ENCODE results near the gene KIF18A. TPM values are rescaled to one million over a fixed set of nuclear protein-coding genes. Genes with fewer than 3 reads are reported as not detected.
A peak's percentile ranks its signal among the peaks of the same experiment; 100 is the strongest.
"Not testable (repeated sequence)": the region's sequence is repeated elsewhere in the genome, so short reads cannot be mapped to it uniquely, and the experiment has no call there.

KIF18A gene
- polyA plus RNA-seq (ENCODE audit: insufficient read length) = 3.2 TPM

DNA sequence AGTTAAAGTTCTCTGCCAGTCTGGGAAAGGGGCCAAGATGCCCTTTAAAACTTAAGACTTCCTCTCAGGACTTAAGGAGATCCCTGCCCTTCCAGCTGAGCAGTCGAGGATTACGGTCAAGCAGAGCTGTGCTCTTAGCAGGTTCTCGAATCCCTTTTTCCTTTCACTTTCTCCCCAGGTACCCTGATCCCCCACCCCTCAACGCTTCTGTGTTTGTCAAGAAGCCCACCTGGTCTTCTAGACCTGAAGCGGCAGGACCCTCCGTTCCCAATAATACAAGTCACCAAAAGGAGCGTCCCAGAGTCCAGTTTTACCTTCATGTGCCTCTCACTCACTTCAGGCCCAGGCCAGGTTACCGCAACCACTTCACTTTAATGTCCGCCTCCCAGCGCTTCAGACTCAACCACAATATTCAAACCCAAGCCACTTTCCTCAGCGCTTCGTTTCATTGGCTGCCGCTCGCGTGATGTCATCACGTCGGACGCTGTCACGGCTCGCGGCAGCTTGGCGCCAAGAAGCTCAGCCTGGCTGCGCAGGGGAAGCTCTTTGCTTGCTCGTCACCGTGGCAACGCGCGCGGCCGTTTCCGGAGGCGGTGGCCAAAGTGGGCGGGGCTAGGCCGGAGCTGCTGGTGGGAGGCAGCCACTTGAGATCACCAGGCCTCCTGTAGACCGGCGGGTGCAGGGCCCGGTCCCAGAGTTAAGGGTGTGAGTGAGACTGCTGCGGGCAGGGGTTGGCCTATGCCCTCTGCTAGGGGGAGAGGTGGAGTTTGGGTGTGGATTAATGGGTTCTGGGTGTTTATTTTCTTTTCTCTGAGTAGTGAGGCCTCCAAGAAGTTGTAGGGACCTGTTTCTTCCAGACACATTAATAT, at the start of gene KIF18A, which contains the start of gene METTL15:
Gene KIF18A, minus strand, starts transcription at position 407 of the 869 bp plus-strand sequence. CDS start 10,209 bp downstream, outside the sequence.
Gene METTL15, plus strand, starts transcription at position 639 of the 869 bp plus-strand sequence. CDS start 4,947 bp downstream, outside the sequence.
- peak; percentile 100 for DNase-seq

DNA sequence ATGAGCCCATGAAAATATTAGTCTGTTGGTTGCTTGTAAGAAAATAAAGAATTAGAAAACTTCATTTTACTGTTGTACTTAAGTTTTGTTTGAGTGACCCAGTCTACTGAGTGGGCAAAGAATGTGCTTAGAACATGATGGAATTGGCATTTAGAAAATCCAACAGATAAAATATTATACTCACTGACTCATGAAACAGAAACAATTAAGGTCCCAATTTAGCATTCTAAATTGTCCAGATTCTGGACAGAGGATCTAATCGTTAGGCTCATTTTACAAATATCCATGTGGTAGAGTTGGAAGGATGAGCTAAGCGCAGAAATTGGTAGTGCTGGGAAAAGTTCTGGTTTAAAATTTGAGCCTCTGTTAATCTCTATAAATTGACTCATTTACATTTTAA, 45.6 kb upstream of the KIF18A start:
- DNase-seq = no peak

DNA sequence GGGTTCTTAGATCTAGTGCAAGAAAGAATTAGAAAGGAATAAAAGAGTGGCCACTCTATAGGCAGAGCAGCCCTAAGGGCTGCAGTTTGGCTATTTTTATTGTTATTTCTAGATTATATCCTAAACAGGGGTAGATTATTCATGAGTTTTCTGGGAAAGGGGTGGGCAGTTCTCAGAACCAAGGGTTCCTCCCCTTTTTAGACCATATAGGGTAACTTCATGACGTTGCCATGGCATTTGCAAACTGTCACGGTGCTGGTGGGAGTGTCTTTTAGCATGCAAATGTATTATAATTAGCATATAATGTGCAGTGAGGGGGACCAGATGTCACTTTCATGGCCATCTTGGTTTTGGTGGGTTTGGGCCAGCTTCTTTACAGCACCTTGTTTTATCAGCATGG, 44.8 kb upstream of the KIF18A start:
- no peak for DNase-seq

DNA sequence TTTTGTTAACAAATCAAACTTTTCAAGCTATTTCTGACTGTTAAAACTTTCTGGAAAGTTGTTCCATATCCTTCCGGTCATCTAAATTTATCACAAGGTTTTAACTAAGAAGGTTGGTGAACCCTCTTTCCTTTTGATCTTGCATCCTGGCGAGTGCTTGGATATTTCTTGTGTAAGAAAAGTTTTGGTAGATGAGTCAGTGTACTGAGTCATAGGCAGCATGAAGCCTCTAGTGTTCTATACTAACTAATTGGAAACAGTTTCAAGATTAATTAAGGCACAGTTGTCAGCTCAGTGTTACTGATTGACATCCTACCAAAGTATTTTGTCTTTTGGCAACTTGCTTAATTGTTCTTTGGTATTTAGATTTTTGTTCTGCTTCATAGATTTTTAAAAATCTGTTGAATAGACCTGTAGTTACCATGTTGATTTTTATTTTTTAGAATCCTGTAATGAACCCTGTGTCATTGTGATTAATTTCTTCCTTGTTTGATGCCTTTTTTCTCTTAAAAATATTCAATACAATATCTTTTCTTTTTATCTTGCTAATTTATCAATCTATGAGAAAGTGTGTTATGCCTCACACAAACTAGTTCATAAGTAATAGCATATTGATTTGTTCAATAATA, 38.3 kb upstream of the KIF18A start:
- no peak for DNase-seq

DNA sequence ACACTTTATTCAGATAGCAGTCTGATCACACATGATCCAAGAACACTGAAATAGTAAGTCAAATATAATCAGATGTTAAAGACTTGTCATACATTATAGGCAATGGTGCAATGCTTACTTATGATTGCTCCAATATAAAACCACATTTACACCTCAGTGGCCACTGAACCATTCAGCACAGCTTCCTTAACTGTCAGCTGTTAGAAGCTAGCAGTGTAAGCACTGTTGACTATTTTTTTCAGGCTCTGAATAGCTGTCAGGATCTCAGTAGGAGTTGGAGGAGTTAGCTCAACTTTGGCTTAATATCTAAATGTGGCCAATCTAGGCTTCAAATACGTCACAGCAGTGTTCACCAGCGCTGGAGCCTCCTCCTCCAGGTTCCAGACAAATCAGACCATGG, 36.9 kb upstream of the KIF18A start:
- no peak for DNase-seq

DNA sequence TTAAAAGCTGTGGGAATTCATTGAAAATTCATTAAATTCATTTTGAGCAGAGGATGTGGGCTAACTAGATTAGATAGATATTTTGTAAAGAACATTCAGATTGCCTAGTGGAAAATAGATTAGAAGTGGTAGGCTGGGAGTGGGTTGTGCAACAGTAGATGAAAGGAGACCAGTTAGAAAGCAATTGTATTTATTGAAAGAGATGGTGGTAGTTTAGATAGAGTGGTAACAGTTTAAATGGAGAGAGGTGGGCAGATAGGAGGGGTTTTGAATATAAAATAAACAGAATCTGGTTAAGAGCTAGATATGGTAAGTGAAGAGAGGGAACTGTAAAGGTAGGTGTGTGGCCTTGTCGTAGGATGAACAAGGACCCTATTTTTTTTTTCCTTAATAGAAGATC, 34.8 kb upstream of the KIF18A start:
- no peak for DNase-seq

DNA sequence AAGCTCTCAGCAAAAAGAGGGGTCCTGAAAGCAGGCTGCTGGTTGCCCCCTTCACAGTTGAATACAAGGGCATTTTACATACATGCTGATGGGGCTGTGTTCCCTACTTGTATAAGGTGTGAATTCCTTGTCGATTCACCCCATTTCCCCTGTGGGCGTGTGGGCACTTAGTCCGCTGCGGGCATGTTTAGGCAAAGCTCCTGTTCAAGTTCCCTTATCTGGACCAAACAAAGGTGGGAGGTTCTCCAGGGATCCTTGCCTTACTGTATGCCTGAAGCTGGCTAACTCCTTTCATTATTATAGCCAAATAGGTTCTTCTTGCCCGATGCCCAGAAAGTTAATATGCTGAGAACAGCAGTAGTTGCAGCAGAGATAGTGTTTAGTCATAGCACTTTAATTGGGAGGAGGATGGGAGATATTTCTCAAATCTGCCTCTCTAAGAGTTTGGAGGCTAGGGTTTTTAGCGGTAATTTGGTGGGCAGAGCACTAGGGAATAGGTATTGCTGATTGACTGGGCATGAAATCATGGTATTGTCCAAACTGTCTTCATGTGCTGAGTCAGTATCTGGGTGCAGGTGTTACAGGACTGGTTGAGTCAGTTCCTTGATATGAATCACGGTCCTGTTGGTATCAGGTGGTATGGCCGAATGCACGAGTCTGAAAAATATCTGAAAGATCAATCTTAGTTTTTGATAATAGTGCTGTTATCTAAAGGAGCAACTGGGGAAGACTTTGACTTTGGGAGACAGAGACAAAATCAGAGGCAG, 32.9 kb upstream of the KIF18A start:
- no peak for DNase-seq

DNA sequence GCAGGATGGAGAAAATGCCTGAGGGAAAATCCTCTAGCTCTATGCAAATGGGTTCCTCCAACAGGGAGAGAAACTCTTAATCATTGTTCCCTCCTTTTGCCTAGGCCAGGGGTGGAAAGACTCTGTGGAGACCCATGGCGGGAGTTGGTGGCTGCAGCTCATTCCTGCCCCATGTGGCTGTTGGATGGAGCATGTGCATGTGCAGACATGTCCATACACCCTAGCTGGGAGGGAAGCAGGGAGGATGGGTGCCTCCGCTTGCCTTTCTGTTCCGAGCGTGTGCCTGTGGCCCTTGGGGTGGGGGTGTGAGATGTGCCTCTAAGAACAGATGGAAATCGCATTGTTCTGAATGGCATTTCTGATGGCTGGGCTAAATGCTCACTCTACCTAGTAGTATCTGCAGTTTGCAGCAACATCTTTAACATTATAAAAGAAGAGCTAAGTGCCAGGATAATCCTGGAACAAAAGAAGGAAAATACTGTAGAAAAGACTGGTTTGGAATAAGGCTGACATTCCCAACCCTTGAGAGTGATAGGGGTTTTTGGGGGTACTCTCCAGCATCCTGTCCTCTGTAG, 32.0 kb upstream of the KIF18A start:
- no peak for DNase-seq

DNA sequence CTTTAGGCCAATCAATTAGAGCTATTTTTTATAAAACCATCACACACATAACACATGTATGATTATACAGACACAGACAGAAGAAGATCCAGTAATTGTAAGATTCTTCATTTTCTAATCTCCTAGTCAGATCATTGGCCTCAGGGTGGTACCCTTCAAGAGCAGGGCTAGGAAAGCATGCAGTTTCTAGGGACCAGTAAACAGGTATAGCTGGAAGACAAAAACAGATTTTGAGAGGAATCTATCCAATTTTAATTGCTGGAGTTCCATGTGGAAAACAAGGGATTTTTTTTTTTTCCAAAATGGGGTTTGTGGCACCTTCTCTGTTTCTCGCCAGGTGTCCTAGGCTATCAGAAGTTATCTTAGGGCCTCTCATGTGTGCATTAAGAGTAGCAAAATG, 29.9 kb upstream of the KIF18A start:
- no peak for DNase-seq

DNA sequence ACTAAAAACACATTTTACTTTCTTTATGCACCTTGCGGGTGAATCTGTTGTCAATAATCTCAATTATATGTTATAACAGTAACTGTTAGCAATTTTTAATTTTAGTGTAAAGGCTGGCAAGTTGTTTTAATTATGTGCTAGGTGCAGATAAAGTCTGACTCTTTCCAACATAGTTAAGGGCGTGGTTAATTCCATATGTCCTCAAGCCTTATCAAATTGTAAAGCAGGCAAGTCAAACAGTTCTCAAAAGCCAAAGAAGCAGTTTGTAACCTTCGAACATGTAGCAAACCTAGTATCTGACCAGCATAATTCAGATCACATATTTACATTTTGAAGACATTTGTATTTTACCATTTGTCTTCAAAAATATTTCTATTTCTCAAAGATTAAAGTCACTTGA, 29.4 kb upstream of the KIF18A start:
- DNase-seq = no peak

DNA sequence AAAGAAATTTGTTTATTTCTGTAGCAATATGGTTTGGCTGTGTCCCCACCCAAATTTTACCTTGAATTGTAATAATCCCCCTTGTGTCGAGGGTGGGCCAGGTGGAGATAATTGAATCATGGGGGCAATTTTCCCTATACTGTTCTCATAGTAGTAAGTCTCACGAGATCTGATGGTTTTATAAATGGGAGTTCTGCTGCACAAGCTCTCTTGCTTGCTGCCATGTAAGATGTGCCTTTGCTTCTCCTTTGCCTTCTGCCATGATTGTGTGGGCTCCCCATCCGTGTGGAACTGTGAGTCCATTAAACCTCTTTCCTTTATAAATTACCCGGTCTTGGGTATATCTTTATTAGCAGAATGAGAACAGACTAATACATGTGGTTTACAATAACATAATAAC, 28.2 kb upstream of the KIF18A start:
- DNase-seq = not testable (repeated sequence)

DNA sequence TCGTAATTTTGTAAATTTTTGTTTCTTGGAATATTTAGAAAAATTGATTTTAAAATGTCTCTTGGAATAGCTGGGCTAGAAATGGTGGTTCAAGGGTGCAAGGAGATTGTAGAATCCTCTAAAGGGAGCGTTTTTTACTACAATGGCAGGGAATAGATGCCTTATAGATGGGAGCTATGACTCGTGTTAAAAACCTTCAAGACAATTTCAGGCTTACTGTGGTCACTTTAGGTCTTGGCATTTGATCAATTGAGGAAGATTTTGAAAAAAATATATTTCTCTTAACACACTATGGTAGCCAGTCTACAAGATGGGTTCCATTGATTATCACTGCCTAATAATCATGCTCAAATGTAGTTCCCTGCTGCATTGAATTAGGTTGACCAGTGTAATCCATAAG, 25.2 kb upstream of the KIF18A start:
- DNase-seq = no peak

DNA sequence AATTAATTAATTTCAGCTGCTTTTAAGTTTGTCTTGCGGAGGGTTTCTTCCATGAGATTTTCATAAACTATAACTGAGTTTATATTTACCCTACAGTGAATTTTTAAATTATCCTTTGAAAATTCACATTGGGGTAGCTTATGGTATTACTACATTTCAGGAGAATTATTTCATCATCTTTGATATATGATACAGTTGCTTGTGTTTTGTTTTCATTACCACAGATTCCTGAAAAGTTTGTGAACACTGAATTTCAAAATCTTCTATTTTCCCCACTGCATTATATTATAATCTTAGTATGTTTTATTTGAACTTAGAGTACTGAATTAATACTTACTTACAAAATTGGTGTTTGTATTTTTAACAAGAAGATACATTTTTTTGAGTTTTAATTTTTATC, 24.6 kb upstream of the KIF18A start:
- no peak for DNase-seq

DNA sequence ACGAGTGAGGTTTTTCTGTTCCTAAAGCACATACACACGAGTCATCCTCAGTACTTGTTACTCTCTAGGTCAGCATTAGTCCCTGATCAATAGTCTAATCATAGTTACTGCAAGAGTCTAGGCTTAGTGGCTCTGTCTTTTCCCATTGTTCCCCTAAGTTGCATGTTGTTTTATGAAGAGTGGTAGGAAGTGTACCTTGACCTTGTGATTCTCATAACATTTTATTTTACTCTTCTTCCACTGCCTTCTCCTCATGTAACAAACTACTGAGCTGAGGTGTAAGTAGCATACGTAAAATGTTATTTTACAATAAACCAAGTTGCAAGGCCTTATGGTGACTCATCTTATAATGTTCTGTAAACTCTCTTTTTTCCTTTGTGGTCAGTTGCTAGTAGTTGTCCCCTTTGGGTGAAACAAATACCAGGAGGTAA, 15.2 kb upstream of the KIF18A start:
- no peak for DNase-seq

DNA sequence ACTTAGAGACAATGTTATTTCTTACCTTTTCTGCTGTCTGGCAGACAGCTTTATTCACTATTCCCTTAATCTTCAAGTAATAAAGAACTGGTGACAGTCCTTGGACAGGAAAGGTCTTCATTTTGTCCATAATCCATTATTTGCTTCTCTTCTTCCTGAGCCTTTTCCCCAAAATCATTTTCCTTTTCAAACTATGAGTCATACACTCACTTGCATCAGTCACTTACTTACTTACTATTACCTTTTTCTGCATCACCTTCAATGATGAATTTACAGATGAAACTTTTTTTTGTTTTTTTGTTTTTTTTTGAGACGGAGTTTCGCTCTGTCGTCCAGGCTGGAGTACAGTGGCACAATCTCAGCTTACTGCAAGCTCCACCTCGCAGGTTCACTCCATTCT, 9.8 kb upstream of the KIF18A start:
- no peak for DNase-seq

DNA sequence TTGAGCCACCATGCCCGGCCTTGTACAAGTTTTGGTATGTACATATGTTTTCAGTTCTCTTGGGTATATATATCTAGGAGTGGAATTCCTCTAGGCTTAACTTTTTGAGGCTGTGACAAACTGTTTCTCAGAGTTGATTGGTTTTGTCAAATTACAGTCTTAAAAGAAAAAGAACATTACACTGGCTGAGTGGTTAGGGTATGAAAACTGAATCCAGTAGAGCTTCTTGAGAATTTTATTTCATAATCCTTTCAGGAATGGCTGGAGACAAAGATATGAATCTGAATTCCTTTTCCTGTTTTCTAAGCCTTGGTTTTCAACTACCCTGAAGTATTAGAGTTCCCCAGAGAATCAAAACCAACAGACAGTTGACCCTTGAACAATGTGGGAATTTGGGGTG, 6.8 kb upstream of the KIF18A start:
- DNase-seq = no peak

DNA sequence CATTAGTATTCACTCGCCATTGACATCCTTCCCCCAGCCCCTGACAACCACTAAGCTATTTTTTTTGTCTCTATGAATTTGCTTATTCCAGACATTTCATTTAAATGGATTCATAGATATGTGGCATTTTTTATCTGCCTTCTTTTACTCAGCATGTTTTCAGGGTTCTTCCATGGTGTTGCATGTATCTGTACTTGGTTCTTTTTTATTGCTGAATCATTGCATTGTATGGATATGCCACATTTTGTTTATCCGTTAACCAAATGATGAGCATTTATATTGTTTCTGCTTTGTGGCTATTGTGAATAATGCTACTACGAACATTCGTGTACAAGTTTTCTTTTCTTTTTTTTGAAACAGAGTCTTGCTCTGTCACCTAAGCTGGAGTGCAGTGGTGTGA, 6.2 kb upstream of the KIF18A start:
- no peak for DNase-seq

DNA sequence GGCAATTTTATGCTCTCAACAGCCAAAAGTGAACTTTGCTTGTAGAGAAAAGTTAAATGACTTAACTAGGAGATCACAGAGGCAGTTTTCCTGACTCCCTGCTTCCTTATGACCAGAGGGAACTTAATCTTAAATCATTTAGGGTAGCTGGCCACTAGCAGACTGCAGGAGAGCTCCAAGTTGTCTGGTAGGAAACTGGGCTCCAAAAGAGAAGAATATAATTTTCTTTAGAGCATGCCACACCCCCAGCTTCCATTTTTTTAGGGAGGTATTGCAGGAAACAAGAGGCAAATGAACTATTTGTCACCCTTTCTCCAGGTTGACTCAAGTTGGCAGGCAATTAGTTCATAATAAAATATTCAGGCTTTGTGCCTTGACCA, 2.9 kb upstream of the KIF18A start:
- DNase-seq = peak; percentile 35

DNA sequence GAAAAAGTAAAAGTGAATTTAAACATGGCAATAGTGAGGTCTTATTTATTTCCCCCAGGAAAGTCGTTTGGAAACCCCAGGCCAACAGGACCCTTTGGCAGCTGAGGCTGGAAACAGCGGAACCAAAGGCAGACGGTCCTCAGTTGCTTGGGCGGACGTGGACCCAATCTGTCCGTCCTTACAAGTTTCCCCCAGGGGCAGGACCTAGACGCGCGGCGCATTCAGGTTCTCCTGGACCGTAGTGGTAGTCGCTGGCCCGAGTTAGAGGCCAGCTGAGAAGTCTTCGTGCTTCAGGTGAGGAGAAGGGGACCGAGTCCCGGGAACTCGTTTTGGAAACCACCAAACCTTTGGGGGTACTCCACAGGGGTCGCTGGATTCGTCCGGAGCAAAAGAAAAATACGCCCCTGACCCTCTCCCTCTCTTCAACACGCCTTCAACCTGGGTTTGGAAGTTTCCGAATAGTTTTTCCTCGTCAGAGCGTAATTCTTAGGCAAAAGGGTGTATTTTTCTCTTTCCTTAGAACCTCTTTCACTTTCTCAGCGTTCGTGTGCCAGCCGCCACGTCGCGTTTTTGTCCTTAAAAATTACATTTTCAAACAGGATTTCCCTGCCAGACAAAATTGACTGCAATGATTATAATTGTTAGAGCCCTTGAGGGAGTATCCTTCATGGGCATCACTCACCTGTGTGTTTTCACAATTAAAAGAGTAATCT, 2.3 kb upstream of the KIF18A start:
- peak; percentile 78 for DNase-seq

DNA sequence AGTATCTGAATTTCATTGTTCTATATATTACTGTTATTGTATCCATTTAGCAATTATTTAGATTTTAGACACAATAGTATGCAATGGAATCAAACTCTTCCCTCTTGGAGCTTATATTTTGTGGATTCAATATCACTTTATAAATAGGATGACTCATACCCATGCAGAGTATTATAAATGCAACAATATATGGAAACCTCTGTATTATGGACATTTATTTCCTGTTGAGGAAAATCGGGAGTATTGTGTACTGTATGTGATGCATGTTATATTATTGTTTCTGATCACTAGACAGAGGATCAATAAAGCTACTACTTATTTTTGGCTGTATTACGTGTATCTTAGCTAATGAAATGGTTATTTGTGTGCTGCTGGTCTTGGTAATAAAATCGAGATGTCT, 1.0 kb upstream of the KIF18A start:
- DNase-seq = no peak

DNA sequence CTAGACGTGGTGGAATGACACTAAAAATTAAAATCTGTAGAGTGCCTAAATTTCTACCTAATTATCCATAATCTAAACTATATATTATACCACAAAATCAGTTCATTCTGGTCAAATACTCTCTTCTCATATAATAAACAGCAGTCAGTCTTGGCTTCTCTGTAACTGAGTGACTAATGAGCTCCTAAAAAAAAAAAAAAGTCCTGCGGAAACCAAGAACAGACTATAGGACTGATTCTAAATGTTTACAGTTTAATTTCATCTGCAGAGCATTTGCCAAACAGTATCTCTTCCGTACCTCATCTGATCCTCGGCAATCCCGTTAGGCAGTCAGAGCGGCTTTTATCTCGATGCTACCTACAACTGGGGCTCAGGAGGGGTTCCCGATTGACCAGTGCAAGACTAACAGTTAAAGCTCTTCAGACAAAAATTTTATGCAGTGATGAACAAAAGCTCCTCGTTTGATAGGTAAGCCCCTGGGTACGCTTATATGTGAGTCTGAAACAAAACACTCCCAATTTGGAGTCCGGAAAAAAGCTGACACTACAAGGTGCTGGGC, 686 bp downstream of the KIF18A start:
- no peak for DNase-seq

Measured in hindlimb muscle (tissue), 1 donor.